ENCODE results near the gene THSD4.

Gene THSD4

GRCh38 chr15:71747128-71748083, 632.1 kb downstream of the THSD4 start:
- no peak for DNase-seq

DNA sequence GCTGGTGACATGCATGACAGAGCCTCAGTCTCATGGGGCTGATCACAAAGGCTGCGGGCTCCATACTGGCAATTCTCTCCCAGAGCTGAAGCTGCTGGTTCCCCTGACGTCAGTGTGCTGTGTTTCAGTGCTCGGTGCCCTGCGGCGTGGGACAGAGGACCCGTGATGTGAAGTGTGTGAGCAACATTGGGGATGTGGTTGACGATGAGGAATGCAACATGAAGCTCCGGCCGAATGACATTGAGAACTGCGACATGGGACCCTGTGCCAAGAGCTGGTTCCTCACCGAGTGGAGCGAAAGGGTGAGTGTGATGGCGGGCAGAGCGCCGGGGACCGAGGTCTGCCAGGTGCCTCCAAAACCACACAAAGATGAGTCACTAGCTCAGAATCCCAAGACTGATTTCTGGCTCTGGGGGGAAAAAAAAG, 633.0 kb downstream of the THSD4 start:
- DNase-seq: no peak

GRCh38 chr15:71749500-71749899, 634.2 kb downstream of the THSD4 start:
- no peak for DNase-seq

- DNase-seq: no peak
These were observed 636.9 kb downstream of the THSD4 start for GRCh38 chr15:71752128-71752527.

DNA sequence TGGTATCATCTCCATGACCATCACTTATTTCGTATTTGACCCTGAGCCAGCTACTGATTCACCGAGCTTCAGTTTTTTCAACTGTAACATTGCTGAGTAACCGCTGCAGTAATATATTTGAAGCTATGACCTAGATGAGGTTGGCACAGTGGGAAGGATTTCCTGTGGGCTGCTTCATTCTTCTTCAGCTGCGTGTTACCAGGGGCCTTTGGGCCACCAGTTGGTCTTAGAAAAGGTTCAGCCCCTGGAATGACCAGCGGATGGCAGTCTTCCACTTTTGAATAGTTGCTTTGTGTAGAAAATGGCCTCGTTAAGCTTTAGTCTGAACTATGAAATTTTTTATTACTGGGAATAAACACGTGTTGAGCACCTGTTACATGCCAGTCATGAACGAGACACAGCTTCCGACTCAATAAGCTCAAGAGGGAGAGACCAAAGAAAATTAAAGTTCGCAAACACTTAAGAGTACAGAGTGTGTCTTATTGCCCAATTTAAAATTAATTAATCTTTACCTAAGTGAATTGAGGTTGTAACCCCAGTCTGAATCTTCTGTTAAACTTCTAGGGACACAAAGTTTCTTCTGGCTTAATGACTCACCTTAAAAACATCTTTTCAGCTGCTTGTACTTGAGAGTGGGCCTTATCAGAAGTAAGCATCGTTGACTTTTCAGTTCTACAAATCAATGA, 637.5 kb downstream of the THSD4 start:
- no peak for DNase-seq

DNA sequence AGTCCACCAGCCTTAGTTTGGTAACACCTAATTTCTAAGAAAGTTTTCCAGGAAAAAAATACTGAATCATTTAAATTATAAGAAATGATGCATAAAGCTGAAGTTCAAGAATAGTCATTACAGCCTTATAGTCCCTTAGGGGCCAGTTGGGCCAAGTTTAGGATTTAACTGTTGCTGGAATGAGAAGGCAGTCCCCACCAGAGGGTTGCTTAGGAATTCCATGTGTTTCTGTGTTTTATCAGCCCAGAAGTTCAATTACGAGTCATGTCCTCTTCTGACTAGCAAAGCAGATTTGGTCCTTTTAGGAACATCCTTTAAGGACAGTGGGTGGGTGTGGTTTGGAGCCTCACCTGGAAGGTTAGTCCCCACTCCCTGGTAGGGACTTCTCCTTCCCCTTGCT, 638.1 kb downstream of the THSD4 start:
- no peak for DNase-seq

GRCh38 chr15:71754660-71755059, 639.4 kb downstream of the THSD4 start:
- DNase-seq: no peak

GRCh38 chr15:71755092-71755970, 640.1 kb downstream of the THSD4 start:
- no peak for DNase-seq

GRCh38 chr15:71756599-71757352, 641.5 kb downstream of the THSD4 start:
- no peak for DNase-seq

DNA sequence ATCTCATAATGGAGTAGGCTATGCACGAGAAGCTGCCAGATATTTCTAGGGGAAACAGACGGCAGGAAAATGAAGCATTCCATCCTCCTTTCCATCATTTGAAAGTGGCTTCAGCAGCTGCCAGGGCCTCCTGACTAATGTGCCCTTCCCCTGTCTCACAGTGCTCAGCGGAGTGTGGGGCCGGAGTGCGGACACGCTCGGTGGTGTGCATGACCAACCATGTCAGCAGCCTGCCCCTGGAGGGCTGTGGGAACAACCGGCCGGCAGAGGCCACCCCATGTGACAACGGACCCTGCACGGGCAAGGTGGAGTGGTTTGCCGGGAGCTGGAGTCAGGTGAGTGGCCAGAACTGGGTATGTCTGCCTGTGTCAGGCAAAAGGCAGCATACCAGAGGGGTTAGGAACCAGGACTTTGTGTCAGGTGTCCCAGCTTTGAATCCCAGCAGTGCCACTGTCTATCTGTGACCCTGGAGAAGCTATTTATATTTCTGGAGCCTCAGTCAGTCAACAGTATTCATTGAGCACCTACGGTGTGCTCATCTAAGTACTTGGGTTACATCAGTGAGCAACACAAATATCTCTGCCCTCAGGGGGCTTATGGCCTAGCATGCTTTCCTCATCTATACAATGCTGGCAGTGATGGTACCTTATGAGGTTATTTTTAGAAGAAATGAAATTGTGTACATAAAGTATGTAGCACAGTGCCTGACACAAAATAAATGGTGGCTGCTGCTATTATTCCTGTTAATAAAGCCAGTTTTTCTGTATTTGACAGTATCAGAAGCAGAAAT, 642.7 kb downstream of the THSD4 start:
- DNase-seq: no peak

GRCh38 chr15:71758711-71759110, 643.4 kb downstream of the THSD4 start:
- DNase-seq: no peak

DNA sequence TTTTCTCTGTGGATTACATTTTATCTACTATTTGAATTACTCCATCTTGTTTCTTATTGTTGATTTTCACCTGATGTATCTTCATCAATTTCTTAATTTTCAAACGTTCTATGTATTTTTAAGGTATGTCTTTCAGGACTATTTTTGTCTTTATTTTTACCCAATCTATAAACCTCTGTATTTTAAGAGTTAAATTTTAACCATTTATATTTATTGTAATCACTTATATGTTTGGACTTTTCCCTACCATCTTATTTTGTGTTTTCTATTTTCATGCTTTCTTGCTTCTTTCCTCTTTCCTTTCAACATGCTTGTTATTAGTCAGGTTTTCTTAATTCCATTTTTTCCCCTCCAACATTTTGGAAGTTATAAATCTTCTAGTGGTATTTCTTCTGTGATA, 645.6 kb downstream of the THSD4 start:
- DNase-seq: no peak

- no peak for DNase-seq
These were observed 646.4 kb downstream of the THSD4 start for GRCh38 chr15:71761649-71762048.

GRCh38 chr15:71768184-71768583, 652.9 kb downstream of the THSD4 start:
- DNase-seq: no peak

- DNase-seq: no peak
These were observed 658.1 kb downstream of the THSD4 start for GRCh38 chr15:71773206-71773859.

DNA sequence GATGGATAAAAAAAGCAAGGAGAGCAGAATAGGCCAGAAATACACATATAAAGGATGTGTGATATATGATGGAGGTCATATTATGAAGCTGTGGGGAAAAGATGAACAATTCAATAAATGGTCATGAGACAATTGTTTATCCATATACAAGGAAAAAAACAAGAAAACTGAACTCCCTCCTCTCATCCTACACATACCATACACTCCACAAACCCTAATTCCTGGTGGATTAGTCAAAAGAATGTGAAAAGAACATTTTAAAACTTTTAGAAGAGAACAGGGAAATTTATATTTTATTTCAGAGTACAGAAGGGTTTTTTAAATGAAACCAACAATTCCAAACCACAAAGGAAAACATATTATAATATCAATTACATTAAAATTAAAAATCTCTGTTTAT, 660.6 kb downstream of the THSD4 start:
- no peak for DNase-seq

GRCh38 chr15:71776304-71776703, 661.0 kb downstream of the THSD4 start:
- DNase-seq: no peak

DNA sequence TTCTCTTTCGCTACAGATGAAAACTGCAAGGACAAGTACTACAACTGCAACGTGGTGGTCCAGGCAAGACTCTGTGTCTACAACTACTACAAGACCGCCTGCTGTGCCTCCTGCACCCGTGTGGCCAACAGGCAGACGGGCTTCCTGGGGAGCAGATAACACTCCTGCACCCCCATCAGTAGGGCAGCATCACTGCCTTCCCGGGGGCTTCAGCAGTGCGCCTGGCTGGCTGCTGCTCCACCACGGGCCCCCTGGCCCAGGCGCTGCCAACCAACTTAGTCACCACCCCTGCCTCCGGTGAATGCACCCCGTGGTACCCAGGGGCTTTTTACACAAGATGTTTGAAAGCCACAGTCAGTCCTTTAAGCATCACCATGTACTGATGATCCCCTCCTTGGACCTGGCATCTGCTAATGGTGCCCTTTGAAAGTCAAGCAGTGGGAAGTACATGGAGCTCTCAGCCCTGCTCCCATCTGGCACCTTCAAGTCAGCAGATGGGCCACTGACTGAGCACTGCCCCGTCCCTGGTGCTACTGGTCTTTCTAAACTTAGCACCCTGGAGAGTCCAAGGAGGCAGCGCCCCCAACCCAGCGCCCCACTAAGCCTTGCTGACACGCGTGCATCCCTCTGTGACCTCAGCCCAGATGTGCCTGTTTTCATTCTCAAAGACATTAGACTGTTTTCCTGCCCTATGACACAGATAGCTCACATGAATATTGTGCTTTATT, 662.1 kb downstream of the THSD4 start:
- DNase-seq: no peak

GRCh38 chr15:71779073-71779797, 664.0 kb downstream of the THSD4 start:
- no peak for DNase-seq

Measured in CD4-positive, alpha-beta T cell treated with Interleukin-4 for 1 hour (primary cell).